ENCODE measurements around the gene MRPL55. TPM values are rescaled to one million over a fixed set of nuclear protein-coding genes. Genes with fewer than 3 reads are reported as not detected.

Gene MRPL55
- total and polyA plus RNA-seq, 2 of the 4 experiments (the other 2 are of a cell fraction), result 48.9 to 95.4 TPM

DNA sequence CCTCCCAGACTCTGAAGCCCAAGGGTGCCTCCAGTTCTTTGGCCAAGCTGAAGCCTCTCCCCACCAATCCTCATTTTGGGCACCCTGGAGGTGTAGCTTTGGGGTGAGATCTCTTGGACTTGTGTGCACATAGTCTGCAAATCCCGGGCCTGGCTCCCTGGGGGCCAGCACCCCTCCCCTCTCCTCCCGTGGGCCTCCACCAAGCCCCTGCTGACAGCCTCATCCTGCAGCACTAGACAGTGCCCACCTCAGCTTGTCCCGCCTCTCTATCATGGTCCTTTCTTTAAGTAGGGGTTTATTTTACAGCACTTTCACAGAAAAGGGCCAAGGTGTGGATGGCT, 43.8 kb upstream of the MRPL55 start:
- POLR2A ChIA-PET (ENCODE audit: unreplicated experiment), result interaction anchor here (0.6 kb wide), 1 partner anchor 15 kb away, joined by 3 read pairs; no protein-coding TSS in a partner anchor
- WGBS, 2 experiments (ENCODE audit: extremely low coverage in 2 of 2, insufficient read length in 1 of 2), result no CpG with 5 or more reads among the region's 3 CpGs
- intact Hi-C loops (cut with micrococcal nuclease), result no loop called here

More for the DNA sequence above, 43.8 kb upstream of the MRPL55 start:
- no peak overlapping the region for H4K8ac ChIP-seq (ENCODE audit: low read depth in 2 of 2, low read length in 2 of 2)
- no peak overlapping the region for H2AK5ac ChIP-seq (ENCODE audit: low read depth, low read length)
- H3K23ac ChIP-seq (ENCODE audit: low read depth, low read length), result no peak overlapping the region
- H3K4me3 ChIP-seq (ENCODE audit: insufficient read depth, low read depth, low read length), result no peak overlapping the region
- no peak overlapping the region for H3K9ac ChIP-seq (ENCODE audit: low read depth, low read length)
- H2BK20ac ChIP-seq (ENCODE audit: low read depth, low read length), result no peak overlapping the region
- H3K9me1 ChIP-seq (ENCODE audit: insufficient read depth, low read length), result peaks cover 16% of the 10 kb centered on the region
- CTCF ChIA-PET, result no interaction called here
- TF ChIP-seq NFE2L2 (IDR thresholded peaks at IDR 0.05; ENCODE audit: low read depth, low read length) (no peak), CHD1 (IDR thresholded peaks at IDR 0.05; ENCODE audit: low read depth, low read length) (no peak), SMC3 (IDR thresholded peaks at IDR 0.05; ENCODE audit: low read depth, low read length) (no peak), MXI1 (IDR thresholded peaks at IDR 0.05; ENCODE audit: borderline replicate concordance, low read depth, low read length) (no peak), FOS (IDR thresholded peaks at IDR 0.05; ENCODE audit: low read depth, low read length) (no peak), MAFK (IDR thresholded peaks at IDR 0.05; ENCODE audit: low read depth, low read length) (no peak), POLR2A (IDR thresholded peaks at IDR 0.05; ENCODE audit: low read depth, low read length) (no peak), RFX5 (IDR thresholded peaks at IDR 0.05; ENCODE audit: low read depth, low read length) (no peak)
- H4K91ac ChIP-seq (ENCODE audit: insufficient read depth, low read depth, low read length), result no peak overlapping the region
- no peak overlapping the region for H2BK5ac ChIP-seq (ENCODE audit: low read depth, low read length, poor library complexity, severe bottlenecking)
- no peak overlapping the region for H3K27ac ChIP-seq (ENCODE audit: insufficient read depth, low read length)
- H3K18ac ChIP-seq (ENCODE audit: low read depth, low read length), result no peak overlapping the region
- ATAC-seq (ENCODE audit: low read depth) (no peak), DNase-seq (no peak)
- H3K14ac ChIP-seq (replicated peaks; ENCODE audit: low read depth, low read length), result no peak overlapping the region
- in situ Hi-C loops (cut with MboI; ENCODE audit: low sequenced_read_pairs) (no loop called here), dilution Hi-C loops (cut with HindIII; ENCODE audit: low sequenced_read_pairs, unreplicated experiment) (no loop called here)
- H2AFZ ChIP-seq (replicated peaks; ENCODE audit: low read length, poor library complexity), result no peak overlapping the region
- peaks cover 23% of the 10 kb centered on the region for H3K4me1 ChIP-seq (ENCODE audit: control insufficient read depth, insufficient read depth, low read length)
- peaks cover 14 to 43% of the 10 kb centered on the region in 2 experiments for H3K79me1 ChIP-seq (ENCODE audit: low read depth in 1 of 2, low read length in 2 of 2)
- H4K5ac ChIP-seq (ENCODE audit: low read depth, low read length), result no peak overlapping the region
- no peak overlapping the region for H2BK15ac ChIP-seq (ENCODE audit: low read depth, low read length)
- peaks cover 7% of the 10 kb centered on the region; the same call in 1 of the 2 replicates for H4K20me1 ChIP-seq (ENCODE audit: insufficient read depth, low read length)
- no TSS peak for BruUV-seq (replicated peaks)
- no peak overlapping the region for H3K4me2 ChIP-seq (ENCODE audit: low read depth, low read length)
- H3K9me3 ChIP-seq (ENCODE audit: control insufficient read depth, insufficient read depth, low read length), result no peaks in the 10 kb centered on the region
- H2AK9ac ChIP-seq (replicated peaks; ENCODE audit: low read depth, low read length, poor library complexity), result no peak overlapping the region
- peaks cover 3% of the 10 kb centered on the region; the same call in 1 of the 2 replicates for H3K36me3 ChIP-seq (ENCODE audit: control insufficient read depth, insufficient read depth, low read length)
- no peak overlapping the region for H3K4ac ChIP-seq (ENCODE audit: low read depth, low read length)
- H3K27me3 ChIP-seq (ENCODE audit: control insufficient read depth, insufficient read depth, low read length), result no peaks in the 10 kb centered on the region
- H2BK120ac ChIP-seq (ENCODE audit: low read depth, low read length), result no peak overlapping the region
- H3K56ac ChIP-seq (ENCODE audit: extremely low read depth, insufficient read depth, low read length), result no peak overlapping the region
